ENCODE measurements around the gene PIAS4. TPM values are rescaled to one million over a fixed set of nuclear protein-coding genes. Genes with fewer than 3 reads are reported as not detected.

Gene PIAS4
- total RNA-seq, 2 donors from 2014 or later = 12.7 to 17.1 TPM

DNA sequence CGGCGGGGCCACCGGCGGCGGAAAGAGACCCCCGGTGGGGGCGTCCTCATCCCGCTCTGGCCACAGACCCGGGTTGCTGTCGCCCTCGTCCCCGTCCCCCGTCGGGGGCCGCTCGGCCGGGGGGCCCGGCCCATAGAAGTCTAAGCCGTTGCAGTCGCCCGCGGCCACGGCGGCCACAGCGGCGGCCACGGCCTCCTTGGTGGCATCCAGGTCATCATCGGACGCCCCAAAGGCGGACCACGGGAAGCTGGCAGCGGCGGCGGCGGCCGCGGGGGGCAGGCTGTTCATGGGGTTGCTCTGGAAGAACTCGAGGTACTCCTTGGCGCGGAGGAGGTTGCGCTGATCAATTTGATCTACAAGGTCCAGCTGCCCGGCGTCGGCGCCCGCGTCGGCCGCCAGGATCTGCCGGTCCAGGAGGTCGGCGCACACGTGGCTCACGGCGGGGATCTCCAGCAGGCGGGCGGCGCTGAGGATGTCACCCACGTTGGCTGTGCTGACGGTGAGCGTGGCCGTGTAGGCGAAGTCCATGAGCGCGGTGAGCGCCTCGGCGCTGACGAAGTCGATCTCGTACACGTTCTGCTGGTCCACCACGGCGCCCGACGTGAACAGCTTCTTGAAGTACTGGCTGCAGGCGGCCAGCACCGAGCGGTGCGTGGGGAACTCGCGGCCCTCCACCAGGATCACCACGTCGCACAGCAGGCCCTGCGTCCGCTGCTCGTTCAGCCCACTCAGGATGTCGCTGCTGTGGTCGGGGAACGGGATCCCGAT lies 47.1 kb downstream of the PIAS4 start:
- H3K36me3 ChIP-seq (replicated peaks in 1 of 2; ENCODE audit: insufficient read depth in 1 of 2, low read depth in 2 of 2) = peaks cover 0 to 12% of the 10 kb centered on the region in 2 donors
- H3K27ac ChIP-seq = no peak overlapping the region
- no peak for TF ChIP-seq POLR2A (IDR thresholded peaks at IDR 0.05)
- no peak for TF ChIP-seq CTCF (IDR thresholded peaks at IDR 0.05)
- H3K4me1 ChIP-seq = peaks cover 50% of the 10 kb centered on the region
- no peaks in the 10 kb centered on the region for H3K9me3 ChIP-seq
- no peaks in the 10 kb centered on the region for H3K27me3 ChIP-seq
- 93% methylated on average over 68 of the region's 91 CpGs; no CpG with 5 or more reads in 1 of the 2 donors for WGBS, 2 donors
- no peak overlapping the region for H3K4me3 ChIP-seq
- intact Hi-C loops (cut with DNase I) = no loop called here
- ATAC-seq (no peak), DNase-seq (no peak)

DNA sequence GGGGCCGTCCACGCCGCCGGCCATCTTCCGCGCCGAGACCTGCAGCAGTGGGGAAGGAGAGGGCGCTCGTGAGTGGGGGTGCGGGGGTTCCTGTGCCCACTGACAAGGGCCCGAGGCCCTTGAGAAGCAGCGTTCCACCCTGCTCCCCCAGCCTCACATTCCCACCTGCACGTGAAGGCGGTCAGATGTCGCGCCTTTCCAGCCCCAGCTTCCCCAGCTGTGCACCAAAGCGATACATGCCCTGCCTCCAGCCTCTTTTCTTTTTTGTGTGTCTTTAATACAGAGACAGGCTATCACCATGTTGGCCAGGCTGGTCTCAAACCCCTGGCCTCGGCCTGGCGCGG lies 47.6 kb downstream of the PIAS4 start:
- no peak for DNase-seq
- peaks cover 51% of the 10 kb centered on the region for H3K4me1 ChIP-seq
- WGBS, 2 donors = 95 to 96% methylated on average over 20 of the region's 20 CpGs
- TF ChIP-seq CTCF (IDR thresholded peaks at IDR 0.05) = no peak
- intact Hi-C loops (cut with DNase I) = no loop called here
- peaks cover 0 to 12% of the 10 kb centered on the region in 2 donors for H3K36me3 ChIP-seq (replicated peaks in 1 of 2; ENCODE audit: insufficient read depth in 1 of 2, low read depth in 2 of 2)
- H3K27me3 ChIP-seq = no peaks in the 10 kb centered on the region
- H3K9me3 ChIP-seq = no peaks in the 10 kb centered on the region
- no peak for ATAC-seq
- no peak overlapping the region for H3K27ac ChIP-seq
- H3K4me3 ChIP-seq = no peak overlapping the region

- DNase-seq = peak; percentile 65 to 83 (median 75)
- Histone ChIP-seq H3K27me3 (no peaks in the 10 kb centered on the region), H3K27ac (peak overlapping the region; percentile 68 to 97 (median 93)), H3K36me3 (replicated peaks in 1 of 2; ENCODE audit: insufficient read depth in 1 of 2, low read depth in 2 of 2) (peaks cover 0 to 10% of the 10 kb centered on the region in 2 donors), H3K4me3 (no peak overlapping the region), H3K9me3 (no peaks in the 10 kb centered on the region), H3K4me1 (peaks cover 62% of the 10 kb centered on the region)
- TF ChIP-seq CTCF (IDR thresholded peaks at IDR 0.05) = no peak
- peak in 2 of 3 donors; percentile 44 to 51 for TF ChIP-seq POLR2A (IDR thresholded peaks at IDR 0.05)
- peak; percentile 37 for ATAC-seq
- WGBS, 2 donors = 53 to 55% methylated on average over 6 to 21 of the region's 22 CpGs
- intact Hi-C loops (cut with DNase I) = no loop called here
Observed at GRCh38 chr19:4057931-4058692, 50.6 kb downstream of the PIAS4 start.

- intact Hi-C loops (cut with DNase I) = no loop called here
- DNase-seq (no peak), ATAC-seq (no peak)
- Histone ChIP-seq H3K36me3 (replicated peaks in 1 of 2; ENCODE audit: insufficient read depth in 1 of 2, low read depth in 2 of 2) (peaks cover 0 to 3% of the 10 kb centered on the region in 2 donors), H3K27ac (peak overlapping the region; percentile 68 to 97 (median 93)), H3K27me3 (no peaks in the 10 kb centered on the region), H3K4me3 (no peak overlapping the region), H3K4me1 (peaks cover 62% of the 10 kb centered on the region), H3K9me3 (no peaks in the 10 kb centered on the region)
- no peak for TF ChIP-seq POLR2A (IDR thresholded peaks at IDR 0.05)
- WGBS, 2 donors = 59 to 75% methylated on average over 8 to 27 of the region's 30 CpGs
Observed at GRCh38 chr19:4058693-4059452, 51.3 kb downstream of the PIAS4 start.

DNA sequence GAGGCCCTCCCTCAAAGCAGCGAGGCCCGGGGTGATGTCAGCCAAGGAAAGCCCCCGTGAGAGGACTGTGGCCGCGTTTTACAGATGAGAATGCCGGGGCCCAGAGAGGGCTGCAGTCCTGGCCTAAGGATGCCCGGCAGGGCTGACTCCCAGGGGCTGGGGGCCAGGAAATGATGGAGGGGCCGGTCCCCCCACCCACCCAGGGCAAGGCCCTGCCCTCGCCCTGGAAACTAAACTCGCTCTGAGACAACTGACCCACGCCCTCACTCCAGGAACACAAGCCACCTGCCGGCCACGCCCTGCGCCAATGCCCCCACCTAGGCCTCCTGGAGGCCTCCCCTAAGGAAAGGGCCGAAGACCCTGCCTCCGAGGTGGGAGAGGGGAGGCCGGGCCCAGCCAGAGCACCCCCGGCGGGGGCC lies 51.9 kb downstream of the PIAS4 start:
- intact Hi-C loops (cut with DNase I) = no loop called here
- DNase-seq = peak in 1 of 4 donors; percentile 37
- no peak for ATAC-seq
- Histone ChIP-seq H3K36me3 (replicated peaks in 1 of 2; ENCODE audit: insufficient read depth in 1 of 2, low read depth in 2 of 2) (no peaks in the 10 kb centered on the region), H3K4me3 (no peak overlapping the region), H3K4me1 (peaks cover 68% of the 10 kb centered on the region), H3K27ac (peak overlapping the region; percentile 68 to 97 (median 93)), H3K9me3 (no peaks in the 10 kb centered on the region), H3K27me3 (no peaks in the 10 kb centered on the region)
- 64% methylated on average over 19 of the region's 19 CpGs; no CpG with 5 or more reads in 1 of the 2 donors for WGBS, 2 donors
- TF ChIP-seq CTCF (IDR thresholded peaks at IDR 0.05) (no peak), POLR2A (IDR thresholded peaks at IDR 0.05) (no peak)

Data from body of pancreas (tissue), 4 donors.